HG02571 (cell line): Measurements from ENCODE around the gene TNFRSF1A.

Experiments
- ATAC-seq: cut with Tn5 transposase; IDR thresholded peaks from one replicate; pipeline ENCODE4 v1.9.1; 2021; ENCODE audit warnings: mild to moderate bottlenecking, moderate library complexity; ENCODE audit not compliant: unreplicated experiment

Gene TNFRSF1A

GRCh38 chr12:6324936-6325750 lies 16.7 kb downstream of the TNFRSF1A start:
- ATAC-seq: no peak

GRCh38 chr12:6323995-6324711 lies 17.7 kb downstream of the TNFRSF1A start:
- no peak for ATAC-seq

DNA sequence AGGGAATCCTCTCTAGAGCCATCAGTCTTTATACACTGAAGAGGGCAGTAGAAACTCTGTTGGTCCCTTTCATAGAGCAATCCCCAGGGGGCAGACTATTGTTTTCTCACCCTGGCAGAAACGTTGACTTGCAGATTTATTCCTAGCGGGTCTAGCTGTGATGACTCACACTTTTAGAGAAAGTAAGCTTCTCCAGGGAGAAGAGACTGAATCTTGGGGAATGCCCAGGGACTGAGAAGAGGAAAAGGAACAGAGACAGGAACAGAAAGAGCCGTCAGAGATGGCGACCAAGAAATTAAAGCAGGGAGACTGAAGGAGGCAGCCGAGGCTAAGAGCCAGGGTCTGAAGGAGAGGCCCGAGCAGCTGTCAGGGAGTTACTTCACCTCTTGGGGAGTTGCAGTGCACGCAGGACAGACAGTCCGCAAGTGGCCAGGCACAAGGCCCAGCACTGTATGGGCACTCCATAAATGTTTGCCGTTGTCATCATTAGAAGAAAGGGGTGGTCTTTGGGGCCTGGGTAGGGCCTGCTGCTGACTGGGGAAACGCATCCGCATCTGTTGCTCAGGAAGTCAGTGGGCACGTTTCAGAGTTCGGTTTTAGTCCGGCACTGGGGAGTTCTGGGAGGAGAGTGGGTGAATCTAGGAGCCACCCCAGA lies 18.4 kb downstream of the TNFRSF1A start:
- no peak for ATAC-seq

- ATAC-seq: no peak
Measured at GRCh38 chr12:6322969-6323339, 18.9 kb downstream of the TNFRSF1A start.

- ATAC-seq: no peak
Measured at GRCh38 chr12:6322352-6322751, 19.5 kb downstream of the TNFRSF1A start.

GRCh38 chr12:6321905-6322304 lies 20.0 kb downstream of the TNFRSF1A start:
- ATAC-seq: no peak

DNA sequence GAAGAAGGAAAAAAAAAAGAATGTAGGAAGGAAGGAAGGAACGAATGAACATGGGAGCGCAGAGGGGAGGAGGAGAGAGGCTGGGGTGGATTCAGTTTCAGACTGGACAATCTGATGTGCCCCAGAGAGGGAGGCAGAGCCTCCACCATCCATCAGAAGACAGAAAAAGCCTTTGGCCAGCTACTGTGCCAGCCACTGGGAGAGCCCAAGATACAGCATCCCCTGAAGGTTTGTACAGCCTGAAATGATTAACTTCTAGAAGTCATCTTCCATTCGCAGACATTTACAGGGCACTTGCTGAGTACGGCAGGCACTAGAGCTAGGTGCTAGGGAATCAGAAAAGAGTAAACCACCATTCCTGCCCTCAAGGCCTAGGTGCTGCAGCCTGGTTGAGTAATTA lies 22.4 kb downstream of the TNFRSF1A start:
- ATAC-seq: no peak

DNA sequence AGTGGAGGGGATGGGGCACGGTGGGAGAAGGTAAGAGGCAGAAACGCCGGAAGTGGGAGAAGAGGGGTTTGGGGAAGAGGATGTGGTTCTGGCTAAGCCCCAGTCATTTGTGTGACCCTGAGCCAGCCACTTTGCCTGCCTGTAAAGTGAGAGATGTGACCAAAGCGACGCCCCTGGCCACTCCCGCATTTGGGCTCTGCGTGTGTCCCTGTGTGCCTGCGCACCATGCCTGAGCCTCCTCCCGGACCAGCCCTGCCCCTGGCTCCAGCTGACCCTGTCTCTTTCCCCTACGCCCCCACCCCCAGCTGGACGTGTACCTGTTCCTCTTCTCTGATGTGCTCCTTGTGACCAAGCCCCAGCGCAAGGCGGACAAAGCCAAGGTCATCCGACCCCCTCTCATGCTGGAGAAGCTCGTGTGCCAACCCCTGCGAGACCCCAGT lies 23.4 kb downstream of the TNFRSF1A start:
- ATAC-seq: no peak

DNA sequence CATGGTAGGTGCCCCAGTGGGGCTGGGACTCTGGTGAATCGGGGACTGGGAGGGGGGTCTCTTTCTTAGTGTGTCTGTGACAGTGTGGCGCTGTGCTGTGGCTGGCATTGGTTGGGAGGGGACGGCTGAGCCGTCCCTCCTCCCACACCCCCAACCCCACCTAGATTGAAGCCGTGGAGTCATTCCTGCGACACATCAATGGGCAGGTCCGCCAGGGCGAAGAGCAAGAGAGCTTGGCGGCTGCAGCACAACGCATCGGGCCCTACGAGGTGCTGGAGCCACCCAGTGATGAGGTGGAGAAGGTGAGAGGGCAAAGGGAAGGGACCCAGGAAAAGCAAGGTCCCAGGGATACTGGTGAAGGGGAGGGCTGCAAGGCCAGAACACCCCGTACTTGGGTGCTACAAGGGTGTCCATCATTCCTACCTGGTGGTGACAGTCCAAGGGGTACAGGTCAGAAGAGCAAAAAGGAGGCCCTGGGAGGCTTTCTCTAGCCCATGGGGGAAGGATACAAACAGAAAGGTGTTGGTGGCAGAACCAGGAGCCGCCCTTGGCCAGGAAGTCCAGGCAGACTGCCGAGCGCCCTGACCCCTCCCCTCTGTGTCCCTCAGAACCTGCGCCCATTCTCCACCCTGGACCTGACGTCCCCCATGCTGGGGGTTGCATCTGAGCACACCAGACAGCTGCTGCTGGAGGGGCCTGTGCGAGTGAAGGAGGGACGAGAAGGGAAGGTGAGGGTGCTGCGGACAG lies 24.0 kb downstream of the TNFRSF1A start:
- ATAC-seq: no peak

DNA sequence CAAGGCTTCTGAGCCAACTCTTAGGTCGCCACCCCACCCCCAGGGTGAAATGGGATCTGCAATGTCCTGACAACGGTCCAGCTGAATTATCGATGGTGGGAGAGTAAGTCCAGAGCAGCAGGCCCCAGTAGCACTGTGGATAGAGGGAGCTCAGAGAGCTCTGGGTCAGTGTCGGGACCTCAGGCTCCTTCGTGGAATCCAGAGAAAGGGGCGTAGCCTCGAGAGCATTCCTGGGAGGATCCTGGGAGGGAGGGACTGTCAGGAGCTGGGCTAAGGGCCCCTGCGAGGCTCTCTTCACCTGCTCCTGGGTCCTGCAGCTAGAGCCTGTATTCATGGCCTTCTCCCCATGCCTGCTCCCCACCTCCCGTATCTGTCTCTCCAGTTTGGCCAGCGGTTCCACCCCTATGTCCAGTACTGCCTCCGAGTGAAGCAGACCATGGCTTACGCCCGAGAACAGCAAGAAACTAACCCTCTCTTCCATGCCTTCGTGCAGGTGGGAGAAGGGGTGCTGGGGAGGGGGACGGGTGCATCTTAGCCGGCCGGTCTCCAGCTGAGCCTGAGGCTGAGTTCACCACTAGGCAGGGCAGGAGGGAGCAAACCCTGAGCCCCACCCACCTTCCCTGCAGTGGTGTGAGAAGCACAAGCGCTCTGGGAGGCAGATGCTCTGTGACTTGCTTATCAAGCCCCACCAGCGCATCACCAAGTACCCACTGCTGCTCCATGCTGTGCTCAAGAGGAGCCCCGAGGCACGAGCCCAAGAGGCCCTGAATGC lies 24.8 kb downstream of the TNFRSF1A start:
- ATAC-seq: no peak

DNA sequence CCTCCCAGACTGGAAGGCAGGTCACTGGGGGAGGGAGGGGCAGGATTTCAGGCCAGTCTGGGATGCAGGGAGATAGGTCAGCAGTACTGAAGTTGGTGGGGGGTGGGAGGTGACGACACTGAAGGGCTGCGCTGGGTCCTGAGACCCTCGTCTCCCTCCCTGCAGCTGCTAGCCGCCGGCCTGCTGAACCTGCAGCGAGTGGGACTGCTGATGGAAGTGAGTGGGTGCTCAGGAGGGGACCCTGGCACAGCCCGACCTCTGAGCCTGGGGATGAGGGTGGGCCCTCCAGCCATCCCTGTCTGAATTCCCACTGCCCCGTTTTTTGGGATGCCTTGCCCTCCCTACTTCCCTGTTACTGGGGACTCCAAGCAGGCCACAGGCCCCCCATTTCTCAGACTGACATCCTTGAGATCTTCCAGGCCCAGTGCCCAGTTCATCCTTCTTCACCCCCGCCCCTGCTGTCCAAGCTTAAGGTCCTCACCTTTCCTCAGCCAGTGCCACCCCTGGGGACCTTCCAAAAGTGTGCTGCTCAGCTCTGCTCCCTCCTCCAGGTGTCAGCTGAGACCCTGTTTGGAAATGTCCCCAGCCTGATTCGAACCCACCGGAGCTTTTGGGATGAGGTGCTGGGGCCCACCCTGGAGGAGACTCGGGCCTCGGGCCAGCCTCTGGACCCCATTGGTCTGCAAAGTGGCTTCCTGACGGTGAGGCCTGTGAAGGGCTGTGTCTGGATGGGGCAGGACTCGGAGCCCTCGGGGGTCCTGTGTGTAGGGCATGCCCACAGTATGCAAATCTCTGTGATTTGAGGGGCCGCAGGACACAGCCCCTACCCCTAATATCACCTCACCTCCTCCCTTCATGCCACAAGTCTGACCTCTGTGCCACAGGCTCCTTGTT lies 25.9 kb downstream of the TNFRSF1A start:
- ATAC-seq: no peak

- ATAC-seq: no peak
Measured at GRCh38 chr12:6315184-6315583, 26.7 kb downstream of the TNFRSF1A start.

DNA sequence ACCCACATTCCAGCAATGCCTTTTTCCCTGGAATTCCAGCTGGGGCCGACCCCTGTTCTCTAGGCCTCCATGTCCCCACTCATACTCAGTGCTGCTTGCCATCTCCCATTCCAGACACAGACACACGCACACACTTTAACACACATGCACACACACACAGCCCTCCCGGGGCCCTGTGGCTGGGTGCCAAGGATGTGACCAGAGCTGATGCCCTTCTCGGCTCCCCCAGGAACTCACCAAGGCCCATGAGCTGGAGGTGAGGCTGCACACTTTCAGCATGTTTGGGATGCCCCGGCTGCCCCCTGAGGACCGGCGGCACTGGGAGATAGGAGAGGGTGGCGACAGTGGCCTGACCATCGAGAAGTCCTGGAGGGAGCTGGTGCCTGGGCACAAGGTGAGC lies 27.1 kb downstream of the TNFRSF1A start:
- ATAC-seq: no peak

GRCh38 chr12:6313326-6313940 lies 28.4 kb downstream of the TNFRSF1A start:
- no peak for ATAC-seq

DNA sequence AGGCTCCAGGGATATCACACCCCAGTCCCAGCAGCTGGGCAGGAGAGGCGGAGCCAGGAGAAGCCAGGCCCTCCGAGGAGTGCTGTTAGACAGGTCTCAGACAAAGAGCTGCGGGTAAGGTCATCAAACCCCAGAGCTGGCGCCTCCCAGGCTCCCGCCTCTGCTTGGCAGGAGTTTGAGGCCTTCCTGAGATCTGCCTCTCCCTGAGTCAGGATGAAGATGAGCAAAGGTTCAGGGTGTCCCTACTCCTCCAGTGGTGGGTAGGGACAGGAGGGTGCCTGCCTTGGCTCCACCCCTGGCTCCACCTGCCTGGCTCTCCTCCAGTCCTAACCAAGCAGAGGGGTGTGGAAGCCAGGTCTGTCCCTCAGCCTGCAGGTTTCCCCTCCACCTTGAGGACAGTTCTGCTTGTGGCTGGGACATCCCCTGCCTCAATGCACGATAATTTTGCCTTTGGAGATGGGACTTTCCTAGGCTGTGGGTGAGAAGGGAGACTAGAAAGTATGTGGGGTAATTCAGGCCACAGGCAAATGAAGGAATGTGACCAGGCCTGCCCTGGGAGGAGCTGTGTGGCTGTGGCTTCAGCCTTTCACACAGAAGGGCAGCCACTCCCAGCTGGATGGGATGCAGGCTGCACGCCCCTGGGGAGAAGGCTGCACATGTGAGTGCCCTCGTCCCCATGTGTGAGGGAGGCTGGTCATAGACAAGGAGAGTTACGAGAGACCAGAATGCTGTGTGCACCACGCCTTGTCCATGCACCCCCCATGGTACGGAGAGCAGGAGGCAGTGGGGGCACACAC lies 29.1 kb downstream of the TNFRSF1A start:
- ATAC-seq: peak; percentile 60

GRCh38 chr12:6311822-6312528 lies 29.9 kb downstream of the TNFRSF1A start:
- no peak for ATAC-seq

DNA sequence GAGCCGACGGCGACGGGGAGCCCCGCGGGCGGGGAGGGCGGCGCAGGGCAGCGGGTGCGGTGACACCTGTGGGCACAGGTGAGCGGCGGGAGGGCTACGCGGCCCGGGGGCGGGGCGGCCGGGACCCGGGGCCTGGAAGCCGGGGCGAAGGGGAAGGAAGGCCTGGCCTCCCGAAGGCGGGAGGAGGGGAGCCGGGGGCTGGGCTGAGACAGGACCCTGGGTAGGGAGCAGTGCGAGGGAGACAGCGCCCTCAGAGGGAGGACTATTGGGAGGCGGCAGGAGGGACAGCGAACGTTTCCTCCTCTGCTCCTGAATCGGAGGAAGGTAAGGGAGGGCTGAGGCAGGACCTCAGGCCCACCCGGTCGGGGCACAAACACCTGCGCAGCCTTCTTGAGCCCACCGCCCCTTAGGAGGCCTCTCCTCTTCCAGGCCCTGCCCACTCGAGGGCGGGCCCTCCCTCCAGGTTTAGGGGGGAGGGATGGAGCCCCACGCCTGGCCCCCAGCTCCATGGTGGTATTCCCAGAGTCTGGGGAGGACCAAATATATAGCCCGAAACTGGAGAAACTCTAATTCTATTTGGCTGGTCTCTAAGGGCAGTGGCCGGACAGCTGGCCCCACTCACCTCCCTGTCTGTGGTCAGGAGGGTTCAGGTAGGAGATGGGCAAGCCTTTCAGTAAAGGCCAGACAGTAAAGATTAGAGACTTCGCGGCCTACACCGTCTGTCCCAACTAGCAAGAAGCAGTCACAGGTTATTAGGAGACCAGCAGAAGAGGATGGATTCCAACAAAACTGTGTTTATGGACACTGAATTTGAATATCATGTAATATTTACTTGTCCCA lies 30.9 kb downstream of the TNFRSF1A start:
- no peak for ATAC-seq
